Iris pigment epithelial cell (primary cell): ENCODE measurements around the gene LVRN.
A peak's percentile ranks its signal among the peaks of the same experiment; 100 is the strongest.

Experiments
- DNase-seq: peaks from one replicate; pipeline ENCODE4 v3.0.0-alpha.2; 2011; ENCODE audit warnings: low read depth

Gene LVRN

DNA sequence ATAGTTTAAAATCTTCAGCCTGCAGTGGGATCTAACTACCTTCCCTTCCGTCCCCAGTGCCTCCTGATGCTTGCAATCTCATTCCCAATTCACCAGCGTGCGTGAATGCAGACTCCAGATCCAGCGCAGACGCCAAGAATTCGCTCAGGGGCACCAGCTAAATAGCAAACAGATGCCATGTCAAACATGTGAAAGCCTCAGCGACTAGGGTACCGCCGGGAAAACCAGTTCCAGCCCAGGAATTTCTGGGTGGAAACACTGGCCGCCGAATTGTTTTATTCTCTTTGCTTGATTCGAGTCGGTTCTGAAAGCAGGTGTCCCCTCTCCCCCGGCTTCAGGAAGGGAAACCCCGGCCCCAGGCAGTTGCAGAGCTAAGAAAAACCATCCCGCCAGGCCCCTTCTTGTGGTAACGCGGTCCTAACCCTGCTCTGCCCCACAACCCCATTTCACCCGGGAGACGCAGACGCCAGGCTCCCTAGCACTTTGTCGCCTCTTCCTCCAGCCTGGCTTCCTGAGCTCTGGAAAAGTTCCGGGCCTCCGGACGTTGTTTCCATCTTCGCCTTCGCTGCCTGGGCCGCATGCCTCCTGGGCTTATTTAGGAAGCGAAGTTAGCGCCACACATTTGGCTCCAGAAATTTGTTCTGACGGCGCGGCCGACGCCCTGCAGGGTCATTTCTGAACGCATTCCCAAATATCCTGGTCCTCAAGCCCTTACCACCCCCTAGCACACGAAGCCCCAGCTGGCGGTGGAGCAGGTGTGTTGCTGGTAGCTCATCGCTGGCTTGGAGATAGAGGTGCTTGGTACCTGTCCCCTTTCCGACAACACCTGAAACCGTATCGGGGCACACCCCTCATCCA, 665 bp upstream of the LVRN start:
- DNase-seq: no peak

DNA sequence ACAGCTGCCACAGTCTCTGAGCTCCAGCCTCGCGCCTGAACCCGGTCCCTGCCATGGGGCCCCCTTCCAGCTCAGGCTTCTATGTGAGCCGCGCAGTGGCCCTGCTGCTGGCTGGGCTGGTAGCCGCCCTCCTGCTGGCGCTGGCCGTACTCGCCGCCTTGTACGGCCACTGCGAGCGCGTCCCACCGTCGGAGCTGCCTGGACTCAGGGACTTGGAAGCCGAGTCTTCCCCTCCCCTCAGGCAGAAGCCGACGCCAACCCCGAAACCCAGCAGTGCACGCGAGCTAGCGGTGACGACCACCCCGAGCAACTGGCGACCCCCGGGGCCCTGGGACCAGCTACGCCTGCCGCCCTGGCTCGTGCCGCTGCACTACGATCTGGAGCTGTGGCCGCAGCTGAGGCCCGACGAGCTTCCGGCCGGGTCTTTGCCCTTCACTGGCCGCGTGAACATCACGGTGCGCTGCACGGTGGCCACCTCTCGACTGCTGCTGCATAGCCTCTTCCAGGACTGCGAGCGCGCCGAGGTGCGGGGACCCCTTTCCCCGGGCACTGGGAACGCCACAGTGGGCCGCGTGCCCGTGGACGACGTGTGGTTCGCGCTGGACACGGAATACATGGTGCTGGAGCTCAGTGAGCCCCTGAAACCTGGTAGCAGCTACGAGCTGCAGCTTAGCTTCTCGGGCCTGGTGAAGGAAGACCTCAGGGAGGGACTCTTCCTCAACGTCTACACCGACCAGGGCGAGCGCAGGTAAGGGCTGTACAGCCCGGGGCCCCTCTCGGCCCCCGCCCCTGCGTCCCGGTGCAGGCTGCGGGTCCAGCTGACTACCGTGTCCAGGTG, 509 bp downstream of the LVRN start:
- peak; percentile 31 for DNase-seq

DNA sequence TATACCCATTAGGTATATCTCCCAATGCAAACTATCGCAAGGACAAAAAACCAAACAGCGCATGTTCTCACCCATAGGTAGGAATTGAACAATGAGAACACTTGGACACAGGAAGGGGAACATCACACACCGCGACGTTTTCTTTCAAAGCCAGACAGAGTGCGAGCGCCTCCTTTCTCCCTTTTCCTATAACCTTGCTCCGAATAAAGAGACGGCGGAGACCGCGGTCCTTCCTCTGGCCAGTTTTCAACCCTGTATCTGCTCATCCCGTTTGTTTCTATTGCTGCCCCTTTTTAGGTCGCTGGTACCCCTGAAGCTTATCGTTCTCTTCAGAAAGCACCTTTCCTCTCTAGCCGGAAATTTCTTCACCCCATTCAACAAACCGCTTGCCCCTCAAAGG, 1.3 kb downstream of the LVRN start:
- peak; percentile 39 for DNase-seq

DNA sequence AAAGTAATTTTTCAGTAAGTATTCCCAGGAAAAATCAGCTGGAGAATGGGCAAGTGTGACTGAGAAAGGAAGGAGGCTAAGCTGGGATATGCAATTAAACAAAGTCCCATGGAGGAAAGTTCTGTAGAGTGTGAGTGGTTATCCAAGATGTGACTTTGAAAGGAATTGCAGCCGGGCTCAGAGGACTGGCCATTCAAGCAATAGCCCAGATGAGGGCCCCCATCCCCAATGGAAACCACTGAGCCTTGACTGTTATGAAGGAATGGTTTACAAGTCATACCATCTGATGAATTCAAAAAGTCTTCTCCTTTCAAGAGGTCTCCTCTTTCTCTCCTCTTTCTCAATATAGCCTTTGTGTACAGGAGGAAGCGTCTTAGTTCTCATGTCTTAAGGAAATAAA, 6.5 kb downstream of the LVRN start:
- no peak for DNase-seq

DNA sequence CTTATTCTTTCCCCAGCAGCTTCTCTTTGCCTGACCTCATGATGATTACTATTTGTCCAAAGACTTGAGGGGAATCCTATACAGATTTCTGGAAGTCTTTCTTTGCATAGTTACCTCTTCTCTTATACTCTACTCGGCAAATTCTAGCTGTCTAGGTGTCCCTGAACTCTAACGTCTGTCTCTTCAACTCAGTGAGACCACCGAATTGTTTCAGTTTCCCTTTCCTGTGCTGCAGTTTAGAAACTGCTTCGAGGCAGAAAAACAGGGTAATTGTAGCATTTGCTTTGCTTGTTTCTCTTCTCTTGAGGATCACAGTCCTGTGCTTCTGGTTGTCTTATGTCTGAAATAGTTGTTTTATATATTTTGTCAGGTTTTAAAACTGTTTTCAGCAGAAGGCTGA, 14.8 kb downstream of the LVRN start:
- DNase-seq: no peak

DNA sequence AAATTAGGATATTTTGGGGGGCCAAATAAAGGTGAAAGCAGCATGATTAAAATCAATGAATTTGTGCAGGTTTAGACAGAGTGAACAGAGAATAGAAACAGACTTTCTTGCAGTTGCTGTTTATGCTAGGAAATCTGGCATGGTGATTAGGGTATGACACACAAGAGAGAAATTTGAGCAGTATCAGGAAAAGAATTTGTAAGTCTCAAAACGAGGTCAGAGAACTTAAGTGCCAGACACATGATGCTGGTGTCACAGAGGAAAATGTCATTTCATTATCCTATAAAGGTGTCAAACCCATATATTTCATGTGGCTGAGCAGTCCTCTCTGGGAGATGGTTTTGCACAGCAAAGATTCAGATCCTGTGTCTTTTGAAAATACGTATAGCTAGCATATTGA, 15.7 kb downstream of the LVRN start:
- DNase-seq: peak; percentile 90

DNA sequence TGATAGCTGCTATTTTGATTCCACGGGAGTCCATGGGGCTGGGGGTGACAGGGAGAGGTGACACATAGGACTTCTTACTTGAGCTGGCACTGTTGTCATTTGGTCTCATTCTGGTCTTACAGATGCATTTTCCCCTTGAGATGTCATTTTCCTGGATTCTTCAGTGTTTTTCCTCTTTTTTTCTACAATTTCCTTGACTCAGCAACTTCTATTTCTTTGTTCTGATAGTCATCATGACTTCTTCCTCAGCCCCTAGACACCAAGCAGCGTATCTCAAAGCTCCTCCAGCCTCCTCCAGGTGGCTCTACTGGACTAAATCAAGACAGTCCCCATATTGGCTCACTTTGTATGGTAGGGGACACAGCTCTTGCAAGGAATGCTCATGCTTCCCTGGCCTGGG, 16.5 kb downstream of the LVRN start:
- DNase-seq: no peak

DNA sequence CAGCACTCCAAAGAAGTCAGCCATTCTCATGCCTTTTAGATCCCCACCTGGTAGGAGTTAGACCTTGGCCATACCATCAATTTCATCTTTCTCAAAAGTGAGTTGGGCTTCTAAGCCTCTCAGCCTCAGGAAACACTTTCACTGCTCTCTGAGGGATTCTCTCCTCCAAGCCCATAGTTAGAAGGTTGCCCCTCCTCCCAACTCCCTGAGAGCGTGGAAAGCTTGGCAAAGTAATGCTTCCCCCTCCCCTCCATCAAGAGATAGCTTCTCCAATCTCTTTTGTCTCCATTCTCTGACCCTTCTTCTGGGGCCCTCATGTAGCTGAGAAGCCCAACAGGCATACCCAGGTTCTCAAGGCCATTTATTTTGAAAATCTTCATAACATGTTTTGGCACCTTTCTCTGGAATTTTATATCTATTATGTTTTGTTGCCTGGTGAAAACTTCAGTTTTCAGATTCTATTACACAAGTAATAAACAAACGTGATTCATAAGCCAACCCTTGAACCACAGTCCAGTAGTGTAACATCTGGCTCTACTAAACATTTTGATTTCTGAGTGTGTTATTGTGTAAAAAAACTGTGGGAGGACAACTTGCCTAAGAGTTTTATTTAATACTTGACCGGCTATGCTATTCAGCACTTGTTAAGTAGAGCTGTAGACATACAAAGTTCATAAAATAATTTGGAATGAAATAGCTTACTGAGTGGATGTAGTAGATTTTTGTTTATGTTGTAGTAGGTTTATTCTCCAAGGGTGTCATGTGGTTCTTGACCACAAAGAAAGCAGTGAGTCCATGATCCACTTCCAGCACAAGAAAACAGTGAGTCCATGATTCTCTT, 17.1 kb downstream of the LVRN start:
- peak; percentile 63 for DNase-seq

DNA sequence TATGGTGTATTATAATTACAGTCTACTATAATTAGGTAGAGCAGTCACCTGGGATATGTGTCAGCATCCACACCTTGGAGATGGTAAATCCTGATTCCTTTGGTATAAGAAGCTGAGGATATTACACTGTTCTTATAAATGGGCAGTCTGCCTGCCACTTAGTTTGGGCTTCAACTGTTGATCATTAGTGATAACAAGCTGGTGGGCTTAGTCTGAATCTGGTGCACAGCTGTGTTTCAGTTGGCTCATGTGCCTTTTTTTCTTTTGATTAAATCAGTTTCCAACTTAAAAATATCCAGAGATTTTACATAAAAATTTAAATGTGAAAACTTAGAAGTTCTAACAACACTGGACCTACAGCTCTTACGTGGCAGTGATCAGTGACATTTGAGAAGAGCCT, 21.2 kb downstream of the LVRN start:
- DNase-seq: no peak

DNA sequence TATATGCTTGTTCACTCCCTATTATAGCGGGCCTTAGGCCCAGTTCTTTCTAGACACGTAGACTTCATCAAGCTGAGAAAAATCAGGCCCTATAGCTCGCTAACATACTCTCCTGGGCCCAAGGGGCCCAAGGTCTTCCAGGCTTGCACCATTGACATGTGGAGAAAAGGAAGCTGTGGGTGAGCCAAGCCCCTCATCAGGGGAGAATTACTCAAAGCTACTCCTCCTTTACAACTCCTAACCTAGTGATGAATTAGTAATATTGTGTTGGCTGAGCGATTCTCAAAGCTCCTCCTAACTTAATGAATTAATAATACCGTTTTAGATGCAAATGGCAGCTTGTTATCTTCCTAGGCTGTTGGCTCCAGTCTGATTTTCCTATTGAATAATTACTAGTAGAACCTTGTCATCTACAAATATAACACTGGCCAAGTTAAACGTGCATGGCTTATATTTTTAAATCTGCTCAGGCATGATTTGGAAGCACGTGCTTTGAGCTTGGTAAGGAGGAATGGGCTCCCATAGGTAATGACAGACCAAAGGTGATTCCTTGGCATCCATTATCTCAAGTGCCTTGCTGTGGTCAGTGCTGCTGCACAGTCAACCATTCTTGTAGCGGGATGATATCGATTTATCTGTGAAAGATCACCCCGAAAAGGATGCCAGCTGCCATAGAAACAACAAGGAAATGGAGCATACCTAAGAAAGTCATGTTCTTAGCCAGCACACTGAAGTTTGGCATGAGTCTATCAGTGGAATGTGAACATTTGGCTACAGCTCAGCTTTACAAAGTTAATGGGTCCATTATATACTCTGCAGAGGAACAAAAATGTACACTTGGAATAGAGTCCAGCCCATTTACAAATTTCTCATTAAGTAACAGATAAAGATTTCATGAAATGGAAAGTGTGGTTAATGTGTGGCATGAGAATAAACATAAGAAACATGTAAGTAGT, 23.8 kb downstream of the LVRN start:
- DNase-seq: peak; percentile 67

DNA sequence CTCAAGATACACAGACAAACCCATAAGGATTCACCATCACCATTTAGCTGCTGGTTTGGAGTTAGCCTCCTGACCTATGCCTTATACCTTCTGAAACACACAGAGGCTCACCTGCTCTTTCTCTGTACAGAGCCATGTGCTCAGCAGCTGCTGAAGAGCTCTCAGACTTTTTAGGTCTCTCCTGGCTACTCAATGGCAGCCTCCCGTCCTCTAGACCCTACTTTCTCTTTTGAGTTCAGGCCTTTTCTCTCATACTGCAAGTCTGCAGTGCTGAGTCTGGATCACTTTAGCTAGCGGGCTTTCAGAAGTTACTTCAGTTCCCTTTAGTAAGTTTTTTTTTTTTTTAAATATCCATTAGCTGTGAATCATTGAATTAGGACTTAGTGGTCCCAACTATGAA, 25.7 kb downstream of the LVRN start:
- DNase-seq: no peak

DNA sequence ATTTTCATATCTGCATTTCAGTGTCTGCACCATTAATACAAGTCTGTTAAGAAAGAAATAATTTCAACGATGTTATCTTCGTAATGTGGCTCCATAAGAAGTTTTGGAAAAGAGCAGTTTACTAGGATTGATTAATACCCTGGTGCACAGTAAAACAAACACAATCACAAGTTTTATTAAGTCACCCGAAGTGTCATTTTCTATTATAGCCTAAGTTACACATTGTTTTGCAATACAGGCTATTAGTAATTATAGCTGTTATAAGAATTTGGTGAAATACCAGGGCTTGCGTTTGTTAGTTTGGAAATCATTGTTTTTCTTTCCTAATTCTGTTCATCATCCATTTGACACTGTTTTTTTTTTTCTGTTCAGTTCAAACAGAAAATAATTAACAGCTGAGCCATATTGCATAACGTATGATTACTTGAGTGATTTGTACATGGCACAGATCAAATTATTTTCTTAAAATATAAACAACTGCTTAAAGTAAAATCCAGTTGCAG, 30.6 kb downstream of the LVRN start:
- no peak for DNase-seq

DNA sequence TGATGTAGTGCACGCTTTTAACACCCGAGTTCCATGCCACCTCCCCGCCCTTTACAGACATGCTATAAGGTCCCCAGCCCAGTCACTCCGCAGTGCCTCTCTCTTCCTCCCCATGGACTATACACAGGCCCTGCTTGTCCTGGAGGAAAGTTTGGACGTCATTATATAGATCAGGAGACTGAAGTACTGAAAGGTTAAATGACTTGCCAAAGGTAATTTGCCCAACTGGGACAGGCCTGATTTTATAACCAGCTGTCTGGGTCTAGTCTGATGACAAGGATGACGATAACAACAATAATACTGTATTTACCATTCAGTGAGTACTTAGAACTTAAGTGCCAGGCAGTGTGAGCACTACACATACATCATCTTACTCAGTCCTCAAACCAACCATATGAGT, 33.1 kb downstream of the LVRN start:
- no peak for DNase-seq

DNA sequence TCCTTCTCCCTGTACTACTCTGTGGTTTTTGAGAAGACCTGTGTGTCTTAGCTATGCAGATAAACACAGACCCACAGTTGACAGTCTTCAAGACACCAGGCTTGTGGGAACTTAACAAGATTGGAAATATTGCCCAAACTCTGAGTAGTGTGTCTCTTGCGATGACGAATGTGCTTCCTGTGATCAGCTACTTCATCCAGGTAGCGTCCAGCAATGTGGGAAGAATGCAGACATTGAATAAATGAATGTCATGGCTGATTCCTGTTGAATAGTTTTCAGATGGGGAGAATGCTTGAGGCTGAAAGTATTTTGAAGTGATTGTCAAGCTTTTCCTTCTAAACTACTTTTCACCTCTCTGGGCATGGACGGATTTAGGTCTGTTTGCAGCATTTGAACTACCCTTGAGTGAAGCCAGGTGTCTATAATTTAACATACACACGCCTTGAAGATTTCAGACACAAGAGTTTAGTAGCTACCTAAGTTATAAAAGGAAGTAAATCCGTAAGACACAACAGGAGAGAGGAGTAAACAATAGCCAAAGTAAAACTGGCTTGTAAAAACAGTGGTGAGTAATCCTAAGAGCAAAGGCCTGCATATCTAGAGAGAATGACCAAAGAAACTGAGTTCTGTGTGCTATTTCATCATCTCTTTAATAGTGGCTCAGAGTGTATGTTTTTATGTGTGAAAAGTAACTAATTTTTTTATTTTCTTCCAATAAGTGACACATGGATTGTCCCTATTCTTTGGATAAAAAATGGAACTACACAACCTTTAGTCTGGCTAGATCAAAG, 40.0 kb downstream of the LVRN start:
- peak; percentile 60 for DNase-seq

DNA sequence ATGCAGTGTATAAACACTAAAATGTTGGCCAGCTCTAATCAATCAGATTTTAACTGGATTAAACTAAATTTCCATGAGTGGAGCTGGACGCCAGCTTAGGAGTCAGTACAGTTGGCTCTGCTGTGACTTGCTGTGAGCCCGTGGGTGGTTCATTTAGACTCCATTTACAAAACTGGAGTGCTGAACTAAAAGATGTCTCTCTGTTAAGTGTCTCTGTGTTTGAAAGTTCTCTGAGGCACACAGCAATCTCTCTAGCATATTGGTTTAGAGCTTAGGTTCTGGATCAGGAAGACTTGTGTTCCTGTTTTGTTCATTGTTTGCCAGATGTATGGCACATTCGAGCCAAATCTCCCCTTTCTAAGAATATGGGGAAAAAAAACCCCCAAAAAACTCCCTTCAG, 42.0 kb downstream of the LVRN start:
- DNase-seq: no peak

DNA sequence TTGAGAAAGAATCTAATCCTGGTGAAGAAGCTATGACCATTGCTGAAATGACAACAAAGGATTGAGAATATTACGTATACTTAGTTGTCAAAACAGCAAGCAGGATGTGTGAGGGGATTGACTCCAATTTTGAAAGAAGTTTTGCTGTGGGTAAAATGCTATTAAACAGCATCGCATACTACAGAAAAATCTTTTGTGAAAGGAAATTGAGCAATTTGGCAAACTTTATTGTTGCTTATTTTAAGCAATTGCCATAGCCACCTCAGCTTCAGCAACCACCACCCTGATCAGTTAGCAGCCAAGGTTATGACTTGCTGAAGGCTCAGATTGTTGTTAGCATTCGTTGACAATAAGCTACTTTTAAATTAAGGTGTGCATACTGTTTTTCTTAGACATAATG, 47.5 kb downstream of the LVRN start:
- peak; percentile 11 for DNase-seq

DNA sequence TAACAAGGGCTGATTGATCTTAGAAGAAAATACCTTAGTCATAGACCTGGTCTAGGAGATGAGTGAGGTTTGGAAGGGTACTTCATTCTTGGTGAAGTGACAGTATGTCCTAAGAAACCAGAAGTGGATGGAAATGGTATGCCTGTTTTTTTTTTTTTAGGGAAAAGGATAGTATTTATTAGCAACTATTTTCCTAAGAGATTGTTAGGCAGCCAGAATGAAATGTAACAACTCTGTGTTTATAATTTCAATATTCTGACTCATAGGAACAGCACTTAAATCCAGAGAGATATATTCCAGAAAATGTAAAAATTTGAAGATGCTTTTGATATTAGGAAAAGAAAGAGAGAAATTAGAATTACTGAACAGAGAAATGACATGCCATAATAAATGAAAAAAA, 48.8 kb downstream of the LVRN start:
- DNase-seq: peak; percentile 43

DNA sequence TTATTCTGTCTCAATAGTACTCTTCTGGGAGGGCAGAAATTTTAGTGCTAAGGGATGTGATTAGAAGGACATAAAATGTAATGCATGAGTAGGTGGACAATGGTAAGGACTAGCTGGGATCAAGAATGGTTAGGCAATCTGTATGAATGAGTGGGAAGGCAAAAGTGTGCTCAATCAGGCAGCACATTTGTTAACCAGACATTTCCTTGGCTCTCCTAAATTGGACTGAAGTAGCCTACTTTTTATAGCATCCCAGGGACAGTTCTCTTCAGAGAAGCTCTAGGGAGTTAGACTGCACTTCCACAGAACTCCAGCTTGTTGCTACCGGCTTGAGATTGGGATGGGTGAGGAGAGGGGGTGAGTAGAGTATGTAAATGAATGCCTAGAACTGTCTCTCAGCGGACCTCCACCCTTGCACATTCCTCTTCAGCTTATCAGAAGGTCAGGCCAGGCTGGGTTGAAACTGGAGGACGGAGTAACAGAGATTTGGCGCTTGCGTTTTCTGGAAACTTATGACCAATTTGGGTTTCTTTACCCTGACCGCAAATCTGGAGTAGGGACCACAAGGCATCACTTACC, 51.0 kb downstream of the LVRN start:
- DNase-seq: no peak

DNA sequence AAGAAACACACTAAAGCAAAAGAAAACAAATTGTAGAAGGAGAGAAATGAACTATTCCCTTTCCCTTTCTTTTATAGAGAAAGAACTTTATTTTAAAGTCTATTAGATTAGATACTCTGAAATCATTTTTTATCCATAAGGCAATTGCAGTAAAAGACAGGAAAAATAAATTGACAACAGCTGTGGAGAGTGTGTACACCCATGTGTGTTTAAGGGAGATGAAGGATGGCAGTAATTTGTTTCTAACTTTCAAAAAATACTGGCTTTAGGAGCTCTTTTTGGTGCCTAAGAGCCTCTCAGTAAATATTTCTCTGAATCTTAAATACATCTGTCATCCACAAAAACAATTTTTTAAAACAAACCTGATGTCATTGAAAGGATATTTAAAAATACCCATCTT, 51.7 kb downstream of the LVRN start:
- no peak for DNase-seq

DNA sequence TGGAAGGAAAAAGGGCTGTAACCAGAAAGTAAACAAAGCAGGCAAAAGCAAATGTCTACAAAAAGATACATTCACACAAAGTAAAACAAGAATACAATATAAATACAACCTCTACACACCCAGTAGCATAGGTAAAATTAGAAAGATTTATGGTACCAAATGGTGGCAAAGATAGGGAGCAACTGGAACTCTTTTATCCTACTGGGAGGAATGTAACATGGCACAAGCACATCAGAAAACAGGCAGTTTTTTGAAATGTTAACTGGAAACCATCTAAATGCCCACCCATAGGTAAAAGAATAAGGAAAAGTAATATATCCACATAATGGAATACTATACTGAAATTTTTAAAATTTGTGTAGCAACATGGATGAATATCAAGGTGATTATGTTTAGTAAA, 61.3 kb downstream of the LVRN start:
- no peak for DNase-seq
